GM21447 (cell line): ENCODE data around the gene NTSR2.

Experiments used
- ATAC-seq: cut with Tn5 transposase; IDR thresholded peaks from one replicate; pipeline ENCODE4 v1.9.1; 2021; ENCODE audit not compliant: unreplicated experiment

Gene NTSR2

DNA sequence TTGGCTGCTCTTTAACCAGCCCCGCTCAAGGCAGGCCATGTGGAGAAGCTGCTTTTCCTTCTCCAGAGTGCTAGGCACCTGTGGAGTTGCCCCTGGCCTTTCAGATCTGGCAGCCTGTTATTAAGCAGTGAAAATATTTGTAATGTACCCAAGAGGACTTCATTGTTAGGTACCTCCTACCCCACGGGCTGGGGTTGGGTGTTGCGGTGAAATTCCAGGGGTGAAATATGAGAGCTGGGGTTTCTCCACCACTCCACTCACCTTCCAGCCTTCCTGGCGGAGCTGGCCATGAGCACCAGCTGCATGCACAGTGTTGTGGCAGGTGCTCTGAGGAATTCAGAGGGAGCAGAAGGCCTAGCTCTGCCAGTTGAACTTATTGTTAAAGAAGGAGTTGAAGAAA is 39.1 kb downstream of the NTSR2 start:
- ATAC-seq: no peak

DNA sequence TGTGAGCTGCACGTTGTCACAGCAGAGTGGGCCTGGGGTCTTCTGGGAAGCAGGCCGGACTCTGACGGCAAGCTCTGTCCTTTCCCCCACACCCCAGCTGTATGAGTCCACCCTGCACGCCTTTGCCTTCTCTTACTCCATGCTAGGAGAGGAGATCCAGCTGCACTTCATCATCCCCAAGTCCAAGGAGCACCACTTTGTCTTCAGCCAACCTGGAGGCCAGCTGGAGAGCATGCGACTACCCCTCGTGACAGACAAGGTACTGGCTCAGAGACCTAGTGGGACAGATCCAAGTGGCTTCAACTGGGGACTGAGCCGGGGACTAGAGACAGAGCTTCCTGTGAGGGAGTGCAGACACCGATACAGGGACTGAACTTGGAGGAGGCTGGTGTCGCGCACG is 40.1 kb downstream of the NTSR2 start:
- no peak for ATAC-seq

DNA sequence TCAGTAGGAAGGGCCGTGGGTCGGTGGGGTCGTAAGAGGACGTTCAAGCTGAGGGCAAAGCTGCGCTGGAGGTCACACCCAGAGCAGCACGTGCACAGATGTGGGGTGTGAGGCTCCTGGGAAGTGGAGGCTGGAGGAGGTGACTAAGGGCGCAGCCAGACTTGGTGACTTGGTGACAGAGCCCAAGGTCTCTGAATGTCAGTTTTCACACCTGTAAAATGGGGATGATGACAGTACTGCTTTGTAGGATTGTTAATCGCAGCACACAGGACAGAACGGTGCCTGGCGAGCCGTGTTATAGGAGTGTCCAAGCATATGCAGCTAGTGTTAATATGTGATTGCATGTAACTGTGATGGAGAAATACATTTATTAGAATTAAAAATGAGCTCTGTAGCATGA is 40.8 kb downstream of the NTSR2 start:
- ATAC-seq: no peak

DNA sequence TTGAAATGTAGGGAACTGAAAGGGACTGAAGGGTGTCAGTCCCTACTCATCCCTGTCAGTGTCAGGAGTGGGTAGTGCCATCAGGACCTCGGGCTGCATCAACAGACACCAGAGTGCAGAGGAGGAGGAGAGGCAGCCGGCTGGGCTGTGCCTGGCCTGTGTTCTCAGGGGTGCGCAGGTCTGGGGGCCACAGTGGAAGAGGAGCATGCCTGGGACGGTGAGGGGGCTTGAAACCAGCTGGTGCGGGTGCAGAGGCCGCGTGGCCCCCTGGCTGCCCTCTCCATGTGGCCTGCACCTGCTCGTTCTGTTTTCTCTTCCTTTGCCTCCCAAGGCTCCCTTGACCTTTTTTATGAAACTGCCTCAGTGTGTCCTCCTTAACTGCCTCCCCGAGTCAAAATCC is 41.3 kb downstream of the NTSR2 start:
- ATAC-seq: no peak

DNA sequence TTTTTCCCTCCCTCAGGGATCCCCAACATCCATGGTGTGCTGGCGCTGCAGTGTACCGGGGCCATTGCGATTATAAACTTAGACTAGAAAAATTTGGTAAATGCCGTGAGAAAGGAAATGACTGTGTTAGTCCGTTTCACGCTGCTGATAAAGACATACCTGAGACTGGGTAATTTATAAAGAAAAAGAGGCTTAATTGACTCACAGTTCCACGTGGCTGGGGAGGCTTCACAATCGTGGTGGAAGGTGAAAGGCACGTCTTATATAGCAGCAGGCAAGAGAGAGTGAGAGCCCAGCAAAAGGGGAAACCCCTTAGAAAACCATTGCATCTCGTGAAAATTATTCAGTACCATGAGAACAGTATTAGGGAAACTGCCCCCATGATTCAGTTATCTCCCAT is 44.3 kb downstream of the NTSR2 start:
- no peak for ATAC-seq

DNA sequence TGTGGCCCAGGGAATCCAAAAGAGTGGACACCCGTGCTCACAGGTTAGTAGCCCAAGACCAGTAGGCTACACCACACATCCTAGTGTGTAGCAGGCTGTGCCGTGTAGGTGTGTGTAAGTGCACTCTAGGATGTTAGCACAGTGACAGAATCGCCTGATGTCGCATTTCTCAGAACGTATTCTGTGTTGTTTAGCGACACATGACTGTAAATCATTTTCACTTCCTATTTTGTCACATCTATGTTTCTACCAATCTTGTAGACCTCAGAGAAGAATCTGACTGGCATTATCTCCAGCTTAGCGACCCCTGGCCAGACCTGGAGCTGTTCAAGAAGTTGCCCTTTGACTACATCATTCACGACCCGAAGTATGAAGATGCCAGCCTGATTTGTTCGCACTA is 45.1 kb downstream of the NTSR2 start:
- no peak for ATAC-seq

DNA sequence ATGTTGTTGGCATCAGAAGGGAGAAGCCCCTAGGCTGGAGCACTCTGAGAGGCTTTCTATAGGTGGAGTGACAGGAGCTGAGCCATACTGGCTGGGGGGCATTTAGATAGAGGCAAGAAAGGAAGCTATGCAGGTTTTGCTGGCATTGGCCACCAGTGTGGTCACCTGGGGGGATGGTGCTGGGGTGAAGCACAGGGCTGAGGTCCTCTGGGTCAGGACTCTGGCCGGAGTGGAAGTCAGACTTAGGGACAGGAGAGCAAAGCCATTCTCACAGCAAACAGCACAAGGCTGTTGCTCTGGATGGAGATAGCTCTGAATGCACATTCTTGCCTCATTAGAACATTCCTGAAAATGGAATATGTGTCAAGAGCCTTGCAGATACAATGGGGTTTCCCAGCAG is 47.4 kb downstream of the NTSR2 start:
- no peak for ATAC-seq

DNA sequence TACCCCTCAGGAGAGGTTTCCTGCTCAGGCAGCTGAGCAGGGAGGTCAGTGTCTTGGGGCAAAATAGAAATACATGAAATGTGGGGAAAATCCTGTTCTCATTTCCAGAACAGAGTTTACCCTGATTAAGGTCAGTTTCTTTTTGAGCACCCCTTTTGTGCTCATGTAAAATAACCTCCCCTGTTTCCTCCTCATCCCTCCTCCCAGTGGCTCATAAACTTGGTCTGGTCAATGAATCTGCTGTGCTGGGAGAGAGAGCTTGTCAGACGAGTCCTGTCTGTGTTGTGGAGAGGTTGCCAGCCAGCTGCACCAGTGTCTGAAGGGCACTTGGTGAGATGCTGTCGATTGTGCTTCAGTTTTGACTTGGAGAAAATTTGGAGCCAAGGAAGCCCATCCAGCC is 48.6 kb downstream of the NTSR2 start:
- no peak for ATAC-seq

DNA sequence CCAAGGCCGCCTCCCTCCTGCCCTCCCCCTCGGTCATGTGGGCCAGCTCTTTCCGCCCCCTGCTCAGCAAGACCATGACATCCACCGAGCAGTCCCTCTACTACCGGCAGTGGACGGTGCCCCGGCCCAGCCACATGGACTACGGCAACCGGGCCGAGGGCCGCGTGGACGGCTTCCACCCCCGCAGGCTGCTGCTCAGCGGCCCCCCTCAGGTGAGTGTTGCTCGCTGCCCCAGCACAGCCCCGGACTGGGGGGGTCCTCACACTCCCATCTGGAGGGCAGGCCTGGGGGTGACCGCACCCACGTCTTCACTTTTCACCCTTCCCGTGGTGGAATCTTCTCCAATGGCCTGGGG is 51.3 kb downstream of the NTSR2 start:
- no peak for ATAC-seq

DNA sequence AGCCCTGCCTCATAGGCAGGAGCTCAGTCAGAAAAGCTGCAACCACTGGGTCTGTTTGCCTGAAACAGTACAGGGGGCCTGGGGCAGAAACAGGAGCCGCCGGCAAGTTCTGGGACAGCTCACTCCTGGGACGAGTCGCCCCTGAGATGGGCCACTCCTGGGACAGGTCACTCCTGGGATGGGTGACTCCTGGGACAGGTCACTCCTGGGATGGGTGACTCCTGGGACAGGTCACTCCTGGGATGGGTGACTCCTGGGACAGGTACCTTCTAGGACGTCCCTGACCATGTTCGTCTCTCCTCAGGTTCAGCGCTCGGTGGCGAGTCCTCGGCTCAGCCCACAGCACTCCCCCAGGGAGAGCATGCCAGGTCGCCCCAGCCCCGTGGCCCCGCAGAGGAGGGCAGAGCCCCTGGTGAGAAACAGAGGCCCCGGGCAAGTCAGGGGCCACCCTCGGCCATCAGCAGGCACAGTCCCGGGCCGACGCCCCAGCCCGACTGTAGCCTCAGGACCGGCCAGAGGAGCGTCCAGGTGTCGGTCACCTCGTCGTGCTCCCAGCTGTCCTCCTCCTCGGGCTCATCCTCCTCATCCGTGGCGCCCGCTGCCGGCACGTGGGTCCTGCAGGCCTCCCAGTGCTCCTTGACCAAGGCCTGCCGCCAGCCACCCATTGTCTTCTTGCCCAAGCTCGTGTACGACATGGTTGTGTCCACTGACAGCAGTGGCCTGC is 51.8 kb downstream of the NTSR2 start:
- no peak for ATAC-seq

DNA sequence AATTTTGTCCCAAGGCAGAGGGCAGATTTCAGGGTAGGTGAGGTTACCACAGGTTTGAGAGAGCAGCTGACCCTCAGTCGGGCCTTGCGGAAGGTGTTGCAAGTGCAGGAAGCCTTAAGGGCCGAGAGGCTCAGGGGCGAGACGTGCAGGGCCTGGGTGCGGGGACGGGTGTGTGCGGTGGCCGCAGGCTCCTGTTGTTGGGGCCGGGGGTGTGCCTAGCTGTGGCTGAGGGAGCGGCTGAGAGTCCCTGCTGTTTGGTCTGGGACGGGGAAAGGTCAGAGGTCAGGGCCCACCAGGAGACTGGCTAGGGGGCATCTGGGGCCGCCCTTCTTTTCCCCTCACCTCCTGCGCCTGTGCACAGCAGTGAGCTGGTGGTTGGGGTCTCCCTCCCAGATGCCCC is 52.5 kb downstream of the NTSR2 start:
- no peak for ATAC-seq

DNA sequence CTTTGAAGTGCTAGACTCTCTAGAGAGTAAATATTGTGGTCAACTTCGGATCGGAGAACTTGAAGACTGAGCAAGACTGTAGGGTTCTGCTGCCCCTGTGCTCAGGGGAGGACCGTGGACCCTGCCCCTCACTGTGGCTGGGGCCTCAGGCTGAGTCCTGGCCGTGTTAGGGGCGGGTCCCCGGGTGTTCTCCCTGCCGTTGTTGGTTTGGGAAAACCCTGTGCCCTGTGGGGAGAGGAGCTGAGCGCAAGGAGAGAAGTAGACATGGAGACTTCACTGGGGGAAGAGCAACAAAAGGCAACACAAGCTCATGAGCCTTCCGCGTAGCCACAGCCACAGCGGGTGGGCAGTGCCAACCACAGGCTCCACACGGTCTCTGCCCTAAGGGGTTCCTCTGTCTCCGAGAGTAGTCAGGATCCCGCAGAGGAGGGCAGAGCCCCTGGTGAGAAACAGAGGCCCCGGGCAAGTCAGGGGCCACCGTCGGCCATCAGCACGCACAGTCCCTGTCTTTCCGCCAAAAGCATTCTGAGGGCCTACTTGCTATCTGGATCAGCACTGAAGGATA is 53.1 kb downstream of the NTSR2 start:
- ATAC-seq: no peak

DNA sequence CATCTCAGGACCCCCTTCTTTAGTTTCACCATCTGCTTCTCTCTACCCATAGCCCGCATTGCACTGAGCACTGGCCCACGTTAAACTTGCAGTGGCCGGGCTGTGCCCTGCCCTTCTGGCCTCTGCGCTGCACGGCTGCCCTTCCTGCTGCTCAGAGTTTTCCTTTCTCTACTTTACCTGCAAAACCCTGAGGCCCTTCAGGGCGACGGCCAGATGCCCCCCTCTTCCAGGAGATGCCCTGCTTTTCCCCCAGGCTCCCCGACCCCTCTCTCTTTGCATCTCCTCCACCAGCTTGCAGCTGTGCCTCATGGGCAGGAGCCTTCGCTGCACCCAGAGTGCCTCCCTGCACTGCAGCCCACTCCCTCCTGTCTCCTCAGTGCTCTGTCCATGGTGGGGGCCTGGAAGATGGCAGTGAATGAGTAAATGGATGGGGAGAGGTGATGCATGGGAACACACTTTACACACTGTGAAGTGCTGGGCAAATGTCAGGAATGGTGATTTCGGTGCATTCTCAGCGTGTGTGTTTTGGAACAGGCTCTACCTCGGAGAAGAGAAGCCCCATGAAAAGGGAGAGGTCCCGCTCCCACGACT is 53.8 kb downstream of the NTSR2 start:
- no peak for ATAC-seq

DNA sequence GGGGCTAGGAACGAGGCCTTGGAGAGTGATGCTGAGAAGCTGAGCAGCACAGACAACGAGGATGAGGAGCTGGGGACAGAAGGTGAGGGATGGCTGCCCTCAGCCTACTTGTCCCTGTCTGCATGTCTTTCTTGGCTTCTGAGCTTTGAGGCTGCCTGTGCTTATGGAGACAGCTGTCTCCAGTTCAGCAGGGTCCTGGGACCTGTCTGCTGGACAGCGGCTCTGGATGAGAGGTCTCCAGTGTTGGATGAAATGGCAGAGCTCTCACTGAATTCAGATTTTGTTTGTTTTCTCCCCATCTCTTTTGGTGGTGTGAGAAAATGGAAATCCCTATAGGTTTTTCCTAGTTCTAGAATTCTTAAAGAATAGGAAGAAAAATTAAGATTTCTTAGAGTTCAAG is 54.8 kb downstream of the NTSR2 start:
- ATAC-seq: no peak

DNA sequence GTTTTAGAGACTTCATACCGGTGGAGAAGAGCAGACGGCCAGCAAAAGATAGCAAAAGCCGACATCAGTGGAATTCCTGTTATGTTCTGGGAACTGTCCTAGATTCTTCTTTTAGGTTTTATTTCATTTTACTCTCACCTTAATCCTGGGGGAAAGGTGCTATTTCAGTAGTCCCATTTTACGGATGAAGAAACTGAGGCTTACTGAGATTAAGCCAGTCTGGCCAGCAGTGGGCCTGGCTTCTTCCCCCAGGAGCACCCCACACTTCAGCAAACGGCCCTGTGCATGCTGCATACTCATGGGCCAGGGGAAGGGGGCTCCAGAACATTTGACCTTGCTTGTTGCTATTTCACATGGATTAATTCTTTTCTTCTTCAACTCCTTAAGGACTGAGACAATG is 56.7 kb downstream of the NTSR2 start:
- no peak for ATAC-seq

DNA sequence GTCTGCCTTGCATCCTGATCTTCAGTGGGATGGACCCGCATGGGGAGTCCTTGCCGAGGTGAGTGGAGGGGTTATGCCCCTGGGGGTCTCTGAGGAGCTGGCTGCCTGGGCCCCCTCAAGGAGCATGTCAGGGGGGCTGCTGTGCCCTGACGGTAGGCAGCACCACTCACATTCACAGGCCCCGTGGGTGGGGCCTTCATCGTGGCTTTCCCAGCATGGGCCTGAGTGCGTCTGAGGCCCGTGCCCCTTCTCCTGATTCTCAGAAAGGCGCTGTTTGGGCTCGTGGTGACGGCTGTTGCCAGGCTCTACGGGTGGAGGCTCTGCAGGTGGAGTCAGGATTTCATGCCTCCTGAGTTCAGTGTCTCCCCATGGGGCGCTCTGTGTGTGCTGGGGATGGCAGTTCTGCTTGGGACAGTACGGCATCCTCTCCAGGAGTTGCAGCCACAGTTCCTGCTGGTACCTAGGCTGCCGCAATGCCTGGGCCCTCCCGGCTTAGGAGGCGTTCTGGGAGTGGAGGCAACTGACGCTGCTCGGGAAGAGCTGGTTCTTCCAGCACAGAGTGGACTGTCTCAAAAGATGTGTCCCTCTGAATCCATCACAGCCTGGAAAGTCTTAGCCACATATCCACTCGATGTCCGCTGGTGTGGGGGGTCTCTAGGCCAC is 57.3 kb downstream of the NTSR2 start:
- ATAC-seq: no peak

DNA sequence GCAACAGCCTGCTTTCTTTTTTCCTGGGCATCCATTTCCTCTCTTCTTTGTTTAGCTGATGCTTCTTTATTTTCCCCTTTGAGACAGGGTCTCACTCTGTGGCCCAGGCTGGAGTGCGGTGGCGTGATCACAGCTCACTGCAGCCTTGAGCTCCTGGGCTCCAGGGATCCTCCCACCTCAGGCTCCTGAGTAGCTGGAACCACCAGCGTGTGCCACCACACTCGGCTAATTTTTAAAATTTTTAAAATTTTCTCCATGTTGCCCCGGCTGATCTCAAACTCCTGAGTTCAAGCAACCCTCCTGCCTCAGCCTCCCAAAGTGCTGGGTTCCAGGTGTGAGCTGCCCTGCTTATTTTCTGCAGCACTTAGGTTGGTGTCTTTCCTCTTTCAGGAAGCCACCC is 58.7 kb downstream of the NTSR2 start:
- no peak for ATAC-seq

DNA sequence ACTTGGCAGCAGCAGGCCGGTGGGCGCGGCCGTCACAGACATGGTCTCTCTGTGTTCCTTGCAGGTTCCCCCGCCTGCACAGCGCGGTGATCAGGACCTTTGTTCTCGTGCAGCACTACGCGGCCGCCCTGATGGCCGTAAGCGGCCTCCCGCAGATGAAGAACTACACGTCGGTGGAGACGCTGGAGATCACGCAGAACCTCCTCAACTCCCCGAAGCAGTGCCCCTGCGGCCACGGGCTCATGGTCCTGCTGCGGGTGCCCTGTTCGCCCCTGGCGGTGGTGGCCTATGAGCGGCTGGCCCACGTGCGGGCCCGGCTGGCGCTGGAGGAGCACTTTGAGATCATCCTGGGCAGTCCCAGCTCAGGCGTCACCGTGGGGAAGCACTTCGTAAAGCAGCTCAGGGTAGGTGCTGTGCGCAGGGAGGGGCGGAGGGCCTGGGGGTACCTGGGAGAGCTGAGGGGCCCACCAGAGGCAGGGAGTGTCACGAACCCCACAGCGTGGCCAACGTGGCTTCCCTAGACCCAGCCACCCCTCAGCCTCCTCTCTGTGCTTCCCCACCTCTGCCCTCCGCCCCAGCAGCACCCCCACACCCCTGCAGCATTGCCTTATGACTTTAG is 59.3 kb downstream of the NTSR2 start:
- no peak for ATAC-seq
